AG10803 (cell line): Measurements from ENCODE around the gene NTN1.

Experiments used
- DNase-seq: peaks from one replicate; pipeline ENCODE4 v3.0.0; 2010; ENCODE audit warnings: low read depth
- H3K4me3 ChIP-seq: 2 replicates; pipeline ENCODE4 v1.5.1; 2011; ENCODE audit warnings: mild to moderate bottlenecking, low read length, control low read depth
- TF ChIP-seq, protein P1 (sequence below): conservative IDR thresholded peaks from 2 replicates; pipeline ENCODE4 v1.5.1; 2011; ENCODE audit warnings: mild to moderate bottlenecking, low read length, control low read depth, inconsistent platforms

The NTN1 gene

DNA sequence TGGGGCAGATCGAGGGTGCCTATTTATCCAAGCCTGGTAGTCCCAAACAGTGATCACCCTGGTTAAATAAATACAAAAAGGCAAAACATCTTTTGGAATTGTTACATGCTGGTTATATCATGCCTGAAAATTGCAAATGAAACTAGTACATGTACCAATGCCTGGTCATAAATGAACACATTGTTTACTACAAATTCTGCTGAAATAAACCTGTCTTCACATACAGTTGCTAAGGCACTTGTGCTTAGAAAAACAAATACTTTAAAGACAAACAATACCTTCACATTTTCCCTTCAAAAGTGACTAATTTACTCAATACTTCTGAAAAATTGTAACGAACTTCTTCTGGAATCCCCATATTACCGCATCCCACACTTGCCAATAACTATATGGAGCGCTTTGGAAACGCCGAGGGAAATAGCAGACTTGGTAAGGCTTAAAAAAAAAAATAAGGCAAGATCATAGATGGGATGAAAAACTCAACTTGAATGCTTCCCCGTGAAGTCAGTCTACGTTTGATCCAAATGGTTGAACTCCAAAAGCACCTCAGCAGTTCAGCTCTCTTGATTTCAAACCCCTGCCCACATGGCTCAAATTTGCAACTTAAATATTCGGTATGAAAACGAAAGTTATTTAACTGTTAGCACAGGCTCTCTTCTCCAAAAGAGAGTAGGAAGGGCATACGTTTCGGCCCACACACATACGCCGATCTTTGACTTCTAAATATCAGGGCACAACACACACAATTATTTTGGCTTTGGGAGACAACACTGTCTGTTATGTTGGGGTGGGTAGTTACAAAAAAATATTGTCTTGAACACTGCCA, 264.5 kb downstream of the NTN1 start:
- DNase-seq, result peak; percentile 78
- peak overlapping the region; percentile 50 for H3K4me3 ChIP-seq
- TF ChIP-seq, protein P1, sequence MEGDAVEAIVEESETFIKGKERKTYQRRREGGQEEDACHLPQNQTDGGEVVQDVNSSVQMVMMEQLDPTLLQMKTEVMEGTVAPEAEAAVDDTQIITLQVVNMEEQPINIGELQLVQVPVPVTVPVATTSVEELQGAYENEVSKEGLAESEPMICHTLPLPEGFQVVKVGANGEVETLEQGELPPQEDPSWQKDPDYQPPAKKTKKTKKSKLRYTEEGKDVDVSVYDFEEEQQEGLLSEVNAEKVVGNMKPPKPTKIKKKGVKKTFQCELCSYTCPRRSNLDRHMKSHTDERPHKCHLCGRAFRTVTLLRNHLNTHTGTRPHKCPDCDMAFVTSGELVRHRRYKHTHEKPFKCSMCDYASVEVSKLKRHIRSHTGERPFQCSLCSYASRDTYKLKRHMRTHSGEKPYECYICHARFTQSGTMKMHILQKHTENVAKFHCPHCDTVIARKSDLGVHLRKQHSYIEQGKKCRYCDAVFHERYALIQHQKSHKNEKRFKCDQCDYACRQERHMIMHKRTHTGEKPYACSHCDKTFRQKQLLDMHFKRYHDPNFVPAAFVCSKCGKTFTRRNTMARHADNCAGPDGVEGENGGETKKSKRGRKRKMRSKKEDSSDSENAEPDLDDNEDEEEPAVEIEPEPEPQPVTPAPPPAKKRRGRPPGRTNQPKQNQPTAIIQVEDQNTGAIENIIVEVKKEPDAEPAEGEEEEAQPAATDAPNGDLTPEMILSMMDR, result no peak

DNA sequence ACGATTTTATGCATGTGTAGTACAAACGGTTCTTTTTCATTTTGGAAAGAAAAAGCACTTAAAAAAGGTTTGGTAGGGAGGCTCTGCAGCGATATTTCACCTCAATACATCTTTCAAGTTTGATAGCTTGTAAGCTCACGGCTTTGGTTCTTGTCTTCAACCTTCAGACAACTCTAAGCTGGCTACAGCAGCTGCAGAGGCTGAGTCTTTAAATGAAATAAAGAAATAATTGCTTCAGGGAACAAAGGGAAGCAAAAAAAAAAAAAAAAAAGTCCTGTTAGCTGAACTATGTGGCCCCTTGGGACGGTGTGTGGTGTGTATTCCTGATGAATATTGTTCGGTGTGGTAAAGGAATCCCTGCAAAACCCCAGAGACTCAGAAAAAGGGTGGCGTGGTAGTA, 265.1 kb downstream of the NTN1 start:
- TF ChIP-seq, protein P1, result no peak
- DNase-seq, result peak; percentile 40
- H3K4me3 ChIP-seq, result peak overlapping the region; percentile 50

DNA sequence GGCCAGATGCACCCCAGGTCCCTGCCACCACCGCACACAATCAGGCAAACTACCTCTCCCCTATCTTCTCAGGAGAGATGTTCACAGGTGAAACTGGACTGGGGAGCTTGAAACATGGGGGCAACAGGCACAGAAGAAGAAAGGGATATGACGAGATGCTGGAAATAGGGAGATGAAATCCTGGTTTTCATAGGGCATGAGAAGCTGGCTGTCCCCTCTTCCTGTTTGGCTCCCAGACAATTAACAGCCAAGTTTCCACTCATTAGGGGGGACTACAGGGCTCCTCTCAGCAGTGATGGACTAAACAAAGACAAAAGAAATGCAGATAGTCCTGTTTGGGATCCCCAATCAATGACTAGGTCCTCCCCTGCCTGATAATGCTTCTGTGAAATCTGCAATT, 266.0 kb downstream of the NTN1 start:
- no peak overlapping the region for H3K4me3 ChIP-seq
- DNase-seq, result no peak
- TF ChIP-seq, protein P1, result no peak

DNA sequence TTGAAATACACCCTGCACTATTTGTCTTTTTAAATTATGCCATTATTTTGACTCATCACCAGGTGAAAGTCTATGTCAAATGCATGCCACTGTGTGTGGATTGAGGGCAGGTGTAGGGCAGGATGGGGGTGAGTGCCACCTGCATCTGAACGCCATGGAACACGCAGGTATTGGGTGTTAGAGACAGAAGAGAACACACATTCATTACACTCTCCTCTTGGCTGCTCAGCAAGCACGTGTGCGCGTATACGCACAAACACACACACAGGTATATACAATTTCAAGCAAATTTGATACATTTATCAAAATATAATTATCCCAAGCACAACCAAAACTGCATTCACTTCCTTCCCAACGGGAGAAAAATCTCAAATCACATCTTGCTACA, 268.9 kb downstream of the NTN1 start:
- no peak for DNase-seq
- no peak overlapping the region for H3K4me3 ChIP-seq
- TF ChIP-seq, protein P1, result no peak

DNA sequence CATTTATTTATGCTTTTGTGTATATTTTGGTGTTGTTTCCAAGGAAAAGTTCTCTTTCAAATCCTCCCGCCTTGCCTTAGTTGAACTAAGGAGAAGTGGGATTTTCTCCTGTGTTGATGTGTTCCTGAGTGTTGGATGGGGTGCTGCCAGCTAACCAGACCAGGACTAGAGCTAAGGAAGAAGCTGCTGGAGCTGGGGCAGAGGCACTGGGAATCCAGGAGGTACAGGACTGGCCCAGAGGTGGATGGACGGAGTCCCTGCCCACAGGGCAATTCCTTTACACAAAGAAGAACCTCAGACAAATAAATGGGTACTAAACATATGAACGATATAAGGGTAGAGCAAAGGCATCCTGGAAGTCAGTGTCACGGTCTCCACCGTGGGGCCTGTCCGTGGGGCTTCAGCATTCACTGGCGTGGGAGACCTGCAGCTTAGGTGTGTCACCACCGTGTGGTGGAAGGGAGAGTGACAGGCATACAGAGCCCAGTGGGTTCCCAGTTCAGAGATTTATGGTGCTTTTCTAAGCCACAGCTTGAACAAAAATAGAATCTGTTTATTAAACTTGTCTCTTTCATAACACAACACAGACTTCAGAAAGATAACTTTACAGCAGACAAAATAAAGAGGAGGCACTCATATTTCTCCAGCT, 270.7 kb downstream of the NTN1 start:
- peak; percentile 31 for DNase-seq
- TF ChIP-seq, protein P1, result peak; percentile 75
- no peak overlapping the region for H3K4me3 ChIP-seq

DNA sequence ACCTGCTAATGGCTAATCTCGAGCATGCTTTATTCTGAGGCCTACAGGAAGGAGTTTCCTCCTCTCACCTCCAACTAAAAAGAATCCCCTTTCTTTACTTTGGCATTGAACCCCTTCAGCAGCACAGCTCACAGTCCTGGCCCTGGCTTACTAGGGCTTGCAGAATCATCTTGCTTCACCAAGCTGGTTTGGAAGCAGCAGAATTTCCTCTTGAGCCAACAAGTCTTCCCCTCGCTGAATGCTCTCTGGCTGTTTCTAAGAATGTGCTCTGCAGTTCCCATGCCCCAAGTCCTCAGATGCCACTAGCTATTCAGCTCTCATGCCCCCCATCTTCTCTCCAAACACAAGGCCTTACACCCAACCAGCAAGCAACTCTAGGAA, 271.2 kb downstream of the NTN1 start:
- H3K4me3 ChIP-seq, result no peak overlapping the region
- TF ChIP-seq, protein P1, result no peak
- peak; percentile 43 for DNase-seq
